ENCODE data around the gene NEUROG3.
"Not testable (repeated sequence)": the region's sequence is repeated elsewhere in the genome, so short reads cannot be mapped to it uniquely, and the experiment has no call there.

NEUROG3 gene

DNA sequence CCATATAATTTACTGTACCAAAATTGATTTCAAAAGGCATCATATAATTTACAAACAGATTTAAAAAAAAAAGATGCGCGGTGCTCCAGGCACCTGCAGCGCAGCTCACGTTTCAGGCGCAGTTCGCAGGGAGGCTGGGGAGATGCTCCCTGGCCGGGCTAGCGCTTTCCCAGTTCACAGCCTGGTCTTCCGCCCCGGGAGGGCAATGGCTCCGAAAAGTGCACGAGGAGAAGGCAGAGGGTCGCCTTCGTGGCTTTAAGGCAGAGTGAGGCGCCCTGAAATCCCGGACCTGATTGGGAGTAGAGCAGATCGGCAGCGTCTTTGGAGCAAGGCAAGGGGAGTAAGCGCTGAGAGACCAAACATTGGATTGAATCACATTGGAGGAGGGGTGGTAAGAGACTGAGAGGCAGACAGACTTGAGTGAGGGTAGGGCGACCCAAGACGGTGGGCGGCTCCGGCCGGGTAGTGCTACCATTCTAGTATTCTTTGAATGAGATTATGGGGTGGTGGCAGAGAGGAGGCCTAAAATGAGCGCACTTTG lies 1.5 kb downstream of the NEUROG3 start:
- DNase-seq (ENCODE audit: low read depth, low spot score) = peak; percentile 47

DNA sequence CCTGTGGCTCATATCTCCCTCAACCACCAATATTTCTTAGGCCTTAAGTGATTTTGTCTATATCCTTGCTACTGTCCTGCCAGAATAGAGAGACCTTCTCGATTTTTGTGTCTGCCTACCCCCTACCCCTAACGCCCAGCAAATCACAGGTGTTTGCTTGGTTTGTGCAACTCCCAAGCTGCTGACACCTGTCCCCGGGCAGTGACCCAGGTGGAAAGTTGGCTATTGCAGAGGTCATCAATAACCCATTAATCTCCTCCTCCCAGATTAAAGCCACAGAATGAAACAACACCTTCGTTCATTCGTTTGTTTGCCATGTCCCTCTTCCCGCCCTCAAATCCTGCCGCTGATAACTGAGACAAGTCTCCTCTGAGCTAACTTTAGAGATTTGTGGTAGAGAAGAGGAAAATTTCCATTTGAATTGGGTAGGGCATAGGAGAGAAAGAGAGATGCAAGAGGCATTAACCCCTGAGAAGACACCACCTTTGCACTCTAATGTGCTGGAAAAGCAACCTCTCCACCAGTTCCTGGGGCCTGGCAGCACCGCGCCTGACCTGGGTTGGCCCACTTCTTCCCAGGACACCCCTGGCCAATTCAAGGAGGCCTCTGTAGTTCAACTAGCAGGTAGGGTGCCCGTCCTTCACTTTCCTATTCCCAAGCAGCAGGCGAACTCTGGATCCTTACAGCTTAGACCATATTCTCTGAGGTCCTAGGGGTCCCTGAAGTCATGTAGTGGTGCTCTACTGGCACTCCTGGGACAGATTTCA lies 3.0 kb downstream of the NEUROG3 start:
- no peak for DNase-seq (ENCODE audit: low read depth, low spot score)

DNA sequence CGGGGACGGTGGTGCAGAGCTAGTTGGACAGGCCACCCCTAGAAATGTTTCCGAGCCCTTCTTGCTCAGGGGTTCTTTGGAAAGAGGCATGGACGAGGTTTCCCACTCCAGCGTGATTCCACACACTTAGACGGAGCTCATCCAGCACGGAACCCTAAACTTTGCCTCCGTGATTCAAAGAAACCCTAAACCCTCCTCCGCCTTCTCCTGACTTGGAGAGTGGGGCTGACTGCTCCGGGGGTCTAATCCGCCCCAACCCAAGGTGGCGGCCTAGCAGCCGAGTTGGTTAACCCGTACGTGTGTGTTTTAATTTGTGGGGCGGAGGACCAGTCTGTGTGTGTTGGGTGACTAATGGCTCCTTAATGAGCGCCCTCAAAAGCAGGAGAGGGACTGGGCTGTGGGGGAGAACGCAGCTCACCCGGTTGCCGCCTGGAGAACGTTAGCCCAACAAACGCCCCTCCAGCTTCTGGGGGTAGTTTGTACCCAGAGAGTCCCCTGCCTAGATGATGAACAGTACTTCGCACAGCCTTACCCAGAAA lies 3.8 kb downstream of the NEUROG3 start:
- DNase-seq (ENCODE audit: low read depth, low spot score) = no peak

DNA sequence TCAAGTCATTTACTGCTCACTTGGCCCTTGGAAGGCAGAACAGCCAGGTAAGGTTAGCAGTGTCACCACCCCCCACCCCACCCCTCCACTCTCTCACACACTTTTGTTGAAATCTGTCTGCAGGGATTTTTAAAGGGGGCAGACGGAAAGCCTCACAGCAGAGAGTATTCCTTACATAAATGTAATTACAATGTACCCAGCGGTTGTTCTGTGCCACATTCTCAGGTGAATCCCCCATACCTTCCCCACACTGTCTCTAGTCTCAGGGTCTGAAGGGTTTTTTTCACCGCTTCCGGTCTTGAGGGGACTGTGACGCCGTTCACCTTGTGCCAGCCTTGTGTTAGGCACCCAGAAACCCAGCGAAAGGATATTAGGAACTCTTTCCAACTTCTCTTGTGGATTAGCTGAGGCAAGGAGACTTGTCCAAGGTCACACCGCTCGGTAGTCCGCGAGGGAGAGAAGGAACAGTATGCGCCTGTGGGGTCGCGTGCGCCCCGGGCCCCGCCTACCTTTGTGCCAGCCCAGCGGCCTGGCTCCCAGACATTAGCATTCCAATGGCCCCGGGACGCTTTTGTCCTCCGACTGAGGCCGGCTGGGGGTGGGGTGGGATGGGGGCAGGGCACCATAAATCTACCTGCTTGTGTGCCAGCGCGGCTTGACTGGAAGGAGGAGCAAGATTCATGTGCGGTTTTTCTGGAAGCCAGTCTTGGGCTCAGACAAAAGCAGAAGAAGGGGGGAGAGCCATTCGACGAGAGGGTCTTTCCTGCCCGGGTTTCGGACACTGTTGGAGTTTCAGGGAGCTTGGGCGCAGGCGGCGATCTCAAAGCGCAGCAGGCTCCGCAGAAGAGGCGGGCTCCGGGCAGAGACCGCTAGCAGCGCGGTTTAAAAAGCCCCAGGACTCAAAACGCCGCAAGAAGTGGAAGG lies 4.5 kb downstream of the NEUROG3 start:
- peak; percentile 80 for DNase-seq (ENCODE audit: low read depth, low spot score)

DNA sequence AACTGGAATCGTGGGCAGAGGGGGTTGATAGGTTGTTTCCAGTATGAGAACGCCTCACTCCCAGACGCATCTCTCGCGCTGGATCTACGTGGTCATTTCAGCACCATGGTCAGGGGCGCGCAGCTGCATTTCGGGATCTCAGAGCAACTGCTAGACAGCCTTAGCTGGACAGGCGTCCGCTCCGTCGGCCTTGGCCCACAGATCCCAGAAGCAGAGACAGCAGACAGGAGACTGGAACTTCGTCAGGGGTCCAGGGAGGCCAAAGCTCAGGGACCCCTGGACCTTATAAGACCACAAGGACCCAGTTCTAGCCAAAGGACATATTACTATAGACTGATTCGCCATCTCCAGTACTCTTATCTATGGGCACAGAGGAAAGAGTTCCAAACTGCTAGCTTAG lies 5.3 kb downstream of the NEUROG3 start:
- DNase-seq (ENCODE audit: low read depth, low spot score) = peak; percentile 84

DNA sequence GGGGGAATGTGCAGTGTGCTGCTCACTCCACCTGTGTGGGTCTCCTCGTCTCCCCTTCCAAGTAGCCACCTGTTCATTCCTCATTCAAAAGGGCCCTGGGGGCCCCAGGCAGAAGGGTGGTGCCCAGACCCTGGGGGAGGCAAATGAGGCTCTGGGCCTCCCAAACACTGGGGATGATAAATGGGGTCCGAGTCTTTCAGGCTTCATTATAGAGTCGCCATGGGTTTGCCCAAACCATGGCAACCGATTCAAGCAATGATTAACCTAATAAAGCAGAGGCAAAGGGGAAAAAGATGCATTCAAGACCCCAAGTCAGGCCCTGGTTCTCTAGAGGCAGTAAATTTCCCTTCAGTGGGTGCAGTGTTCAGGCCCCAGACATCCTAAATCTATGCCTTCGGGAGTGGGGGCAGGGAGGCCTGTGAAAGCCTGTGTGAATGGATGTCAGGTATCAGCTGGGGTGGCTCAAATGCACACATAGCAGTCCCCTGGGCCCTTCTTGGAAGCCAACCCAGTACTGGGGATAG lies 10.4 kb downstream of the NEUROG3 start:
- no peak for DNase-seq (ENCODE audit: low read depth, low spot score)

DNA sequence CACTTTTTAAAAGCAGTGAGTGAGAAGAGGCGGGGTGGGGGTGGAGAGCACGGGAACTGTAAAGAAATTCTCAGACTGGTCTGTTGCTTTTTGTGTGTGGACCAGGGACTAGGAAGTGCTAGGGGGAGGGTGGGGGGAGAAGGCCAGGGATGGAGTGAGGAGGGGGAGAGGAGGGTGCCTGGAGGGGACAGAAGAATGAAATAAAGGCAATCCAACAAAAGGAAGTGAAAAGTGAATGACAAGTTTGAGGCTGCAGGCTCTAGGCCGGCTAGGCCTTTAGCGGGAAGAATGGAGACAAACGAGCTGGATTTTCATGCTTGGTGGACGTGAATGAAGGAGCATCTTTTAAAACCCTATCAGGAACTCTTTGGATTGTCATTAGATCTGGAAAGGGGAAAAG lies 13.7 kb downstream of the NEUROG3 start:
- no peak for DNase-seq (ENCODE audit: low read depth, low spot score)

DNA sequence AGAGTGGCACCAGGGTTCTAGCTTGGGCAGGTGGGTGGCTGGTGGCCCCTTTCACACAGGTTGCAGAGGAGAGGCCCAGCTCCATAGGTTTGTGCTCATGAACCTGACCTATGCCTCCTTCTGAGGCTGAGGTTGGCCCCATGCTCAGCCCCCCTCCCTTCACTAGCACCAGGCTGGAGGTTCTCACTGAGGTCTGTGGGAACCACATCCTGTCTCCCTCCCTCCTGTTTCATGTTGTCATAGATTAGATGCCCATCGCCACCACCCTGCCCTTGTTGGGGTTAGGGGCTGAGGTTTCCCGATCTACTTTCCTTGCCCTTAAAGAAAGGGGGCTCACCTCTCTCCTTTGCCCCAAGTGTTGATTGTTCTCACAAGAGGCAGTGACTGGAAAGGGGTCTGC lies 14.7 kb downstream of the NEUROG3 start:
- no peak for DNase-seq (ENCODE audit: low read depth, low spot score)

DNA sequence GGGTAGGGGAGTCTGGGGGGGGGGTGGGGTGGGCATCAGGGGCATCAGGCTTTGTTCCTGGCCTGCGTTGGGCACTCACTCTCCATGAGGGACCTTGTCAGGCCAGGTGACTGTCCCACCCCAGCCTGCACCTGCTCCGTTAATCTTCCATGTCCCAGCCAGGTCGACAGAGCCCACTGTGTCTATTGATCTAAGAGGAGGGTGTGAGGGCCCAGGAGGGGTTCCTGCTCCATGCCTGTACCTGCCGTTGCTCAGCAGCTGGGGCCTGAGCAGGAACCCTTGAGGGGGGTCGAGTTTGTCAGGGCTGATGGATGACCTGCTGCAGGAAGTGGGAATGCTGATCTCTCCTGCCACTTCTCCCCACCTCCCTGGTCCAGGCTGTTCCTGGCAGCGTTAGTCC lies 18.6 kb downstream of the NEUROG3 start:
- peak; percentile 42 for DNase-seq (ENCODE audit: low read depth, low spot score)

DNA sequence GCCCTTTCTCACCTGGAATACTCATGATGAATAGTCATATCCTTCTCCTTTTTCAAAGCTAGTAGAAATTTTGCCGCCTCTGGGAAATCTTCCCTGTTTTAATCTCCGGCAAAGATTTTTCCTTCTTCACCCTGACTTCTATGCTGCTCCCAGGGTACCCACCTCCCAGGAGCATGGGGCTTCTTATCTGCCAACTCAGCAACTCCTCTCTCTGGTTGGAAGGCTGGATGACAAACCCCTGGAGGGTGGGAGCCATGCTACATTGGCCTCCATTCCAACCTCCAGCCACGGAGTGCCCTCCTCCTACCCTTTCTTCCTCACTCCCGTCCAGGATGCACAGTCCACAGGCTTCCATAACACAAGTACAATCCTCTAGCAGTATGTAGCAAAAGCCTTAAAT lies 19.9 kb downstream of the NEUROG3 start:
- no peak for DNase-seq (ENCODE audit: low read depth, low spot score)

DNA sequence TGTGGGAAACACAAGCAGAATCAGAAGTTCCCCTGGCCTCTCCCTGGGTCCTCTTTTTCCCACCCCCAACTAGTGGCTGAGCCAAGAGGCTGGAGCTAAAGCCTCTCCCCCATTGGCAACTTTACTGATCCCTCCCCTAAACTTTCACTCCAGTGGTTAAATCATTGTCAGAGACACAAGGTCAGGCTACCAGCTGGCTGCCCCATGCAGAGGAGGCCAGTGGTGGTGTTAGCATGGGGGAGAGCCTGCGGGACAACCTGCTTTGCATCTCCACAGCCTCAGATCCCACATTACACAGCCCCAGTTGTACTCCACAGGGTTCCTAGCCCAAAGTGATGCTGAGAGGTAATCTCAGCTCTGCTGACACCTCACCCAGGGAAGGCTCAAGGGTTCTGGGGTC lies 21.0 kb downstream of the NEUROG3 start:
- no peak for DNase-seq (ENCODE audit: low read depth, low spot score)

DNA sequence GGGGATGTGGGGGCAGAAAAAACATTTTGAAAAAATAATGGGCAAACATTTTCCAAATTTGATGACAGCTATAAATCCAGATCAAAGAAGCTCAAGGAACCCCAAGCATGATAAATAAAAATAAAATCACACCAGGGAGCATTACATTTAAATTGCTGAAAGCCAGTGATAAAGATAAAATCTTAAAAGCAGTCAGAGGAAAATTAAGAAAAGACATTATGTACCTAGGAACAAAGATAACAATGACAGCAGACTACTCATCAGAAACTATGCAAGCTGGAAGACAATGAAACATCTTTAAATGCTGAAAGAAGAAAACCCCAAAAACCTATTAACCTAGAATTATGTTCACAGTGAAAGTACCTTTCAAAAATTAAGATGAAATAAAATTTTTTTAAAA lies 23.3 kb downstream of the NEUROG3 start:
- DNase-seq (ENCODE audit: low read depth, low spot score) = no peak

DNA sequence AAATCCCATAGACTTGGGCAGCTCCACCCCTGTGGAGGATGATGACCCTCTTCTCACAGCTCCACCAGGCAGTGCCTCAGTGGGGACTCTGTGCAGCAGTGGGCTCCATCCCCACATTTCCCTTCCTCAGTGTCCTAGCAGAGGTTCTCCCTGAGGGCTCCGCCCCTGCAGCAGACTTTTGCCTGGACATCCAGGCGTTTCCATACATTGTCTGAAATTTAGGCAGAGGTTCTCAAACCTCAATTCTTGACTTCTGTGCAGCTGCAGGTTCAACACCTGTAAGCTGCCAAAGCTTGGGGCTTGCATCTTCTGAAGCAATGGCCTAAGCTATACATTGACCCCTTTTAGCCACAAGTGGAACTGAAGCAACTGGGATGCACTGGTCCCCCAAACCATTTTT lies 31.8 kb downstream of the NEUROG3 start:
- no peak for DNase-seq (ENCODE audit: low read depth, low spot score)

DNA sequence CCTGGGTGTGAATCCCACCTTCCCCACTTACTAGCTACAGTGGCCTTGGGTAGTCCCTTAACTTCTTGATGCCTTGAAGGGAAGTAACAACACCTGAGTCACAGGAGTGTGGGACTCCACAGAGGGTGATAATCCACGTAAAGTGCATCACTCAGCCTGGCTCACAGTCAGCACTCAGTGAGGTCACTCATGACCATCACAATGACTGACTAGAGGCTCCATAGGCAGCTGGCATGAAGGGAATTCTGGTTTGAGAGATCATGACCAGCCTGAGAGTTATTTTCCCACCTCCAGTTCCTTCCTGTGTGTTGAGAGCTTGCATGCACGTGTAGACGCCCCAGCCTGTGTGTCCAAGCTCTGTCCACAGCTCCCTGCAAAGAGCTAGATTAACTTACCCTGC lies 34.8 kb downstream of the NEUROG3 start:
- DNase-seq (ENCODE audit: low read depth, low spot score) = no peak

DNA sequence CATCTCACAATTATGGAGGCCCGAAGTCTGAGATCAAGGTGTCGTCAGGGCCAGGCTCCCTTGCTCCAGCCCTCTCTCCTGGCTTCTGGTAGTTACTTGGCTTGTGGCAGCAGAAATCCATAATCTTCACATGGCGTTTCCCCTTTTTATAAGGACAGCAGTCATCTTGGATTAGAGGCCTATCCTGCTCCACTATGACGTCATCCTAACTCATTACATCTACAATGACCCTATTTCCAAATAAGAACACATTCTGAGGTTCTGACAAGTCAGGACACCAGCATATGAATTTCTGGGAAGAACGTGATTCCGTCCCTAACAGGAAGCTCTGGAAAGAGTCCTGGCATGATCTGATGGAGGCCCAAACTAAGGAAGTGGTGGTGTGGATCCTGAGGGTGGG lies 35.8 kb downstream of the NEUROG3 start:
- no peak for DNase-seq (ENCODE audit: low read depth, low spot score)

DNA sequence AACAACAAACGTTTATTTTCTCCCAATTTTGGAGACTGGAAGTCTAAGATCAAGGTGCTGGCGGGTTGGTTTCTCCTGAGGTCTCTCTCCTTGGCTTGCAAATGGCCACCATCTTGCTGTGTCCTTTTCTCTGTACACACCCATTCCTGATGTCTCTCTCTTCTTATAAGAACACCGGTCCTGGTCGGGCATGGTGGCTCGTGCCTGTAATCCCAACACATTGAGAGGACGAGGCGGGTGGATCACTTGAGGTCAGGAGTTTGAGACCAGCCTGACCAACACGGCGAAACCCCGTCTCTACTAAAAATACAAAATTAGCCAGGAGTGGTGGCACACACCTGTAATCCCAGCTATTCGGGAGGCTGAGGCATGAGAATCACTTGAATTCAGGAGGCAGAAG lies 36.7 kb downstream of the NEUROG3 start:
- not testable (repeated sequence) for DNase-seq (ENCODE audit: low read depth, low spot score)

DNA sequence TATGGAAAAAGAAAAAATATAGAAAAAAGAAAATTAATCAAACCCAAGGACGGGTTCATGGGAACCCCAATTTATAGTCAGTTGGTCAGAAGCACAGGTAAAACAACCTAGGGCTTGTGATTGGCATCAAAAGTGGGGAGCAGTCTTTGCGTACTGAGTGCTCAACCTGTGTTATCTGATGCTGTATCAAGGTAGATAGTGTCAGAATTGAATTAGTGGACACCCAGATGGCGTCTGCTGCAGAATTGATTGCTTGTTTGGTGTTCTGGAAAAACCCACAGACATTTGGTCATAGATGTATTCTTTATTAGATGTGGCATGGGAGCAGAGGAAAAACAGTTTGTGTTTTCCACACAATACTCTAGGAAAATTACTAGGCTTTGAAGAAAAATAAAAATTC lies 39.6 kb downstream of the NEUROG3 start:
- no peak for DNase-seq (ENCODE audit: low read depth, low spot score)

DNA sequence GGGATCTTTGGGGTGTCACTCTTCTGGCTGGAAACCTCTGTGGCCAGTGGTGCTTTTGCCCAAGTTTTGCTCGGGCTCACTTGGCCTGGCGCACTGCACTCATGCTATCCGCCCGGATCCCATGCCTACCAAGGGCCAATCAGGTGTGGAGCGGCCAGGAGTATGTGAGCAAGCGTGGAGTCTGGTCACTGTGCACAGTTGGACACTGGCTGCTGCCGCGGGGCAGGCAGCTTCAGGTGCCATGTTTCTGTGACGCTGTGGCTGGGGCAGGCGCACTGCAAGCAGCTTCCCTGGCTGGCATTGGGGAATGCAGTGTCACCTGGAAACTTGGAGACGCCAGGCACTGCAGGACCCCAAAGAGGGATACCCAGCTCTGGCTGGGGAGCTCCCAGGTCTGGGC lies 45.3 kb downstream of the NEUROG3 start:
- DNase-seq (ENCODE audit: low read depth, low spot score) = no peak

Measured in ELF-1 (cell line).